Measurements from ENCODE around the gene CBX3.

- TF ChIP-seq CTCF (conservative IDR thresholded peaks at IDR 0.05; ENCODE audit: low read length) (no peak), EZH2phosphoT487 (IDR thresholded peaks at IDR 0.05; ENCODE audit: borderline replicate concordance, low read depth, low read length) (no peak)
These were observed 15.7 kb upstream of the CBX3 start for GRCh38 chr7:26185844-26186180.
